ENCODE results near the gene FADS3. TPM values are rescaled to one million over a fixed set of nuclear protein-coding genes. Genes with fewer than 3 reads are reported as not detected.

The FADS3 gene
- total and polyA plus RNA-seq, 2 of the 4 experiments (the other 2 are of a cell fraction): 54.5 to 110 TPM

- H2AK5ac ChIP-seq (ENCODE audit: low read depth, low read length): no peak overlapping the region
- H3K27ac ChIP-seq (ENCODE audit: insufficient read depth, low read length): no peak overlapping the region
- TF ChIP-seq RAD21 (IDR thresholded peaks at IDR 0.05; ENCODE audit: low read length): no peak
- TF ChIP-seq MAFK (IDR thresholded peaks at IDR 0.05; ENCODE audit: low read depth, low read length): no peak
- no peak for TF ChIP-seq BHLHE40 (IDR thresholded peaks at IDR 0.05; ENCODE audit: low read depth, low read length)
- no peak for TF ChIP-seq USF2 (IDR thresholded peaks at IDR 0.05; ENCODE audit: low read depth, low read length)
- no peak for TF ChIP-seq RFX5 (IDR thresholded peaks at IDR 0.05; ENCODE audit: low read depth, low read length)
- TF ChIP-seq FOS (IDR thresholded peaks at IDR 0.05; ENCODE audit: low read depth, low read length): no peak
- no peak for TF ChIP-seq RCOR1 (IDR thresholded peaks at IDR 0.05; ENCODE audit: insufficient replicate concordance, low read length)
- no peak for TF ChIP-seq CHD1 (IDR thresholded peaks at IDR 0.05; ENCODE audit: low read depth, low read length)
- no peak for TF ChIP-seq ELK1 (IDR thresholded peaks at IDR 0.05; ENCODE audit: borderline replicate concordance, low read depth, low read length)
- no peak for TF ChIP-seq CTCF (conservative IDR thresholded peaks at IDR 0.05; ENCODE audit: low read depth, low read length)
- TF ChIP-seq POLR2A (IDR thresholded peaks at IDR 0.05; ENCODE audit: low read depth, low read length): no peak
- TF ChIP-seq MAZ (IDR thresholded peaks at IDR 0.05; ENCODE audit: borderline replicate concordance, low read depth, low read length): no peak
- no CpG with 5 or more reads among the region's 20 CpGs for WGBS, 2 experiments (ENCODE audit: extremely low coverage in 2 of 2, insufficient read length in 1 of 2)
- H2BK15ac ChIP-seq (ENCODE audit: low read depth, low read length): no peak overlapping the region
- no peaks in the 10 kb centered on the region; the same call in 1 of the 2 replicates for H4K20me1 ChIP-seq (ENCODE audit: insufficient read depth, low read length)
- H3K79me1 ChIP-seq (ENCODE audit: low read depth in 1 of 2, low read length in 2 of 2): no peaks in the 10 kb centered on the region
- H2BK20ac ChIP-seq (ENCODE audit: low read depth, low read length): no peak overlapping the region
- H3K9me1 ChIP-seq (ENCODE audit: insufficient read depth, low read length): no peaks in the 10 kb centered on the region
- no peak for DNase-seq
- dilution Hi-C loops (cut with HindIII; ENCODE audit: low sequenced_read_pairs, unreplicated experiment) (no loop called here), intact Hi-C loops (cut with micrococcal nuclease) (loop anchor here (5.0 kb wide), 1 partner anchor 504 kb away; no protein-coding TSS in a partner anchor), in situ Hi-C loops (cut with MboI; ENCODE audit: low sequenced_read_pairs) (loop anchor here (25.0 kb wide), 1 partner anchor 439 kb away; no protein-coding TSS in a partner anchor)
- H2BK5ac ChIP-seq (ENCODE audit: low read depth, low read length, poor library complexity, severe bottlenecking): no peak overlapping the region
- H3K18ac ChIP-seq (ENCODE audit: low read depth, low read length): no peak overlapping the region
- no peak overlapping the region for H4K5ac ChIP-seq (ENCODE audit: low read depth, low read length)
- no peak overlapping the region for H4K8ac ChIP-seq (ENCODE audit: low read depth in 2 of 2, low read length in 2 of 2)
- H3K56ac ChIP-seq (ENCODE audit: extremely low read depth, insufficient read depth, low read length): no peak overlapping the region
- no TSS peak for BruUV-seq (replicated peaks)
- no peak overlapping the region for H3K23ac ChIP-seq (ENCODE audit: low read depth, low read length)
- H3K4ac ChIP-seq (ENCODE audit: low read depth, low read length): no peak overlapping the region
- no peak overlapping the region for H3K4me2 ChIP-seq (ENCODE audit: low read depth, low read length)
- H4K91ac ChIP-seq (ENCODE audit: insufficient read depth, low read depth, low read length): no peak overlapping the region
- H2BK120ac ChIP-seq (ENCODE audit: low read depth, low read length): no peak overlapping the region
- H3K4me1 ChIP-seq (ENCODE audit: control insufficient read depth, insufficient read depth, low read length): peaks cover 2% of the 10 kb centered on the region
- H2AFZ ChIP-seq (replicated peaks; ENCODE audit: low read length, poor library complexity): no peak overlapping the region
- no peak overlapping the region for H3K9ac ChIP-seq (ENCODE audit: low read depth, low read length)
- no peaks in the 10 kb centered on the region for H3K9me3 ChIP-seq (ENCODE audit: control insufficient read depth, insufficient read depth, low read length)
- POLR2A ChIA-PET (ENCODE audit: unreplicated experiment): no interaction called here
- no peak overlapping the region for H2AK9ac ChIP-seq (replicated peaks; ENCODE audit: low read depth, low read length, poor library complexity)
- H3K14ac ChIP-seq (replicated peaks; ENCODE audit: low read depth, low read length): no peak overlapping the region
- no peak for ATAC-seq (ENCODE audit: low read depth)
- CTCF ChIA-PET: interaction anchor here (0.9 to 2.0 kb wide), 2 partner anchors 209 to 235 kb away, joined by 4 to 5 read pairs; no protein-coding TSS in a partner anchor
- no peaks in the 10 kb centered on the region for H3K27me3 ChIP-seq (ENCODE audit: control insufficient read depth, insufficient read depth, low read length)
- H3K4me3 ChIP-seq (ENCODE audit: insufficient read depth, low read depth, low read length): no peak overlapping the region
- peaks cover 11% of the 10 kb centered on the region; the same call in 1 of the 2 replicates for H3K36me3 ChIP-seq (ENCODE audit: control insufficient read depth, insufficient read depth, low read length)
Observed at GRCh38 chr11:61872935-61873565, 18.3 kb downstream of the FADS3 start.
